A673 (cell line): ENCODE data around the gene FRAS1. TPM values are rescaled to one million over a fixed set of nuclear protein-coding genes. Genes with fewer than 3 reads are reported as not detected.

Experiments used
- BruUV-seq: library from RNA; stranded (reverse); fragments of 400-500 nt; replicated peaks from 2 replicates; lab custom pipeline; 2021; lab: Mats Ljungman, UMichigan
- CTCF ChIA-PET: fragments of 300-600 bp; sonication (Branson Sonifier 250); formaldehyde crosslinking; loops from one replicate; lab custom pipeline; 2022; ENCODE audit warnings: antibody characterized with exemption; lab: Charles Lee
- POLR2A ChIA-PET: fragments of 300-600 bp; sonication (Branson Sonifier 250); formaldehyde crosslinking; loops from one replicate; lab custom pipeline; 2022; ENCODE audit warnings: antibody characterized with exemption; ENCODE audit not compliant: low non-redundant PET; lab: Charles Lee
- DNase-seq: peaks from one replicate; pipeline ENCODE4 v3.0.0-alpha.2; 2015; ENCODE audit warnings: low spot score
- H3K27ac ChIP-seq: fragments of 200-600 bp; sonication (generic); 2 replicates; pipeline ENCODE4 v1.5.1; 2016; ENCODE audit warnings: mixed run types, low read depth, mild to moderate bottlenecking, mixed read lengths, antibody characterized with exemption, low read length; ENCODE audit not compliant: poor library complexity, severe bottlenecking
- H3K27me3 ChIP-seq: fragments of 200-600 bp; sonication (generic); replicated peaks from 2 replicates; pipeline ENCODE4 v1.6.1; 2017; ENCODE audit warnings: mixed run types, low read depth, mild to moderate bottlenecking, mixed read lengths, antibody characterized with exemption, low read length; ENCODE audit not compliant: insufficient read depth, poor library complexity
- H3K36me3 ChIP-seq: fragments of 200-600 bp; sonication (generic); 2 replicates; pipeline ENCODE4 v1.6.1; 2016; ENCODE audit warnings: mixed run types, mild to moderate bottlenecking, mixed read lengths, antibody characterized with exemption, low read length; ENCODE audit not compliant: insufficient read depth, poor library complexity, severe bottlenecking
- H3K4me1 ChIP-seq: fragments of 200-600 bp; sonication (generic); 2 replicates; pipeline ENCODE4 v1.6.1; 2017; ENCODE audit warnings: mixed run types, mild to moderate bottlenecking, mixed read lengths, antibody characterized with exemption, low read length; ENCODE audit not compliant: insufficient read depth, poor library complexity, severe bottlenecking
- H3K4me3 ChIP-seq: fragments of 200-600 bp; sonication (generic); 2 replicates; pipeline ENCODE4 v1.5.1; 2016; ENCODE audit warnings: low read depth, mixed run types, mild to moderate bottlenecking, mixed read lengths, low read length; ENCODE audit not compliant: poor library complexity, severe bottlenecking
- H3K9me3 ChIP-seq: fragments of 200-600 bp; sonication (generic); 2 replicates; pipeline ENCODE4 v1.6.1; 2016; ENCODE audit warnings: mixed run types, low read depth, mild to moderate bottlenecking, mixed read lengths, antibody characterized with exemption, low read length; ENCODE audit not compliant: poor library complexity, severe bottlenecking
- CTCF ChIP-seq: fragments of 300-800, 200-600 bp; sonication (generic); conservative IDR thresholded peaks from 2 replicates; pipeline ENCODE4 v1.5.1; 2017; ENCODE audit warnings: low read depth, mild to moderate bottlenecking, antibody characterized with exemption, low read length, moderate library complexity, mixed read lengths
- EZH2 ChIP-seq: fragments of 200-600 bp; sonication (generic); IDR thresholded peaks from 2 replicates; pipeline ENCODE4 v1.6.1; 2017; ENCODE audit warnings: borderline replicate concordance, low read depth, mild to moderate bottlenecking, mixed read lengths, antibody characterized with exemption, low read length; ENCODE audit not compliant: poor library complexity, severe bottlenecking
- intact Hi-C: fragments of 100-400 bp; cut with micrococcal nuclease; formaldehyde crosslinking; loops from one replicate; pipeline ENCODE4 v1.10.0; 2022; ENCODE audit not compliant: unreplicated experiment
- total RNA-seq: library from RNA; stranded (reverse); gene quantifications from 2 replicates; pipeline ENCODE4 v1.2.3, GENCODE V29; 2021

Gene FRAS1
- total RNA-seq, 1 experiment from 2014 or later = 0.06 TPM

DNA sequence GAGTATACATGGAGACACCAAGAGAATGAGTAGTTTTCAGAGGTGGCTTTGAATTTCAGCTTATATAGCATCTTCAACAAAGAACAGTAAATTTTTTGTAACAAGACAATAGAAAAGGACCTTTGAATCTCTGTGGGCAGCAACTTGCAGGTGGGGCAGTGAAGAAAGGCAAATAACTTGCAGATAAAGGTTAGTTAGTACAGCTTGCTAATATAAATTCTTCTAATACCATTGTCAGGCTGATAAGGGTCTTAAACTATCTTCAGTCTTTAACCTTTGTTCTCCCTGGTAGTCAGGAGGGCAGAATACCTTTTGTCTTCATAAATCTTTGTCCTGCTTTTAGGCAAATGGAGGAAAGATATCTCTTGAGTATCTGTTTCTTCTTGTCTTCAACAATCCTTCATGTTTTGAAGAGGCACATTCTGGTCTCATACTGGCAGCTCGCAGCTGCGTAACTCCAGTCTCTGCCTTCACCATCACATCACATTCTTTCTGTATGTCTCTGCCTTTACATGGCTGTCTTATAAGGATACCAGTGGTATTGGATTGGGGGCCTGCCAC is 510.5 kb downstream of the FRAS1 start:
- CTCF ChIA-PET = no interaction called here

GRCh38 chr4:78568640-78569305 is 511.6 kb downstream of the FRAS1 start:
- no peak for TF ChIP-seq CTCF
- H3K4me3 ChIP-seq = no peak overlapping the region
- ChIA-PET POLR2A (no interaction called here), CTCF (no interaction called here)
- H3K4me1 ChIP-seq = no peaks in the 10 kb centered on the region
- intact Hi-C loops = no loop called here
- H3K36me3 ChIP-seq = no peaks in the 10 kb centered on the region
- no peak overlapping the region for H3K27ac ChIP-seq
- H3K9me3 ChIP-seq = no peaks in the 10 kb centered on the region
- BruUV-seq = no TSS peak
- no peaks in the 10 kb centered on the region for H3K27me3 ChIP-seq
- DNase-seq = no peak

More for the DNA sequence above, 510.5 kb downstream of the FRAS1 start:
- DNase-seq = no peak
- no peaks in the 10 kb centered on the region for H3K4me1 ChIP-seq
- BruUV-seq = no TSS peak
- no peaks in the 10 kb centered on the region for H3K36me3 ChIP-seq
- H3K9me3 ChIP-seq = no peaks in the 10 kb centered on the region
- TF ChIP-seq CTCF = no peak
- no peak for TF ChIP-seq EZH2
- no peaks in the 10 kb centered on the region for H3K27me3 ChIP-seq
- POLR2A ChIA-PET = no interaction called here
- intact Hi-C loops = no loop called here
- H3K4me3 ChIP-seq = no peak overlapping the region
- H3K27ac ChIP-seq = no peak overlapping the region

DNA sequence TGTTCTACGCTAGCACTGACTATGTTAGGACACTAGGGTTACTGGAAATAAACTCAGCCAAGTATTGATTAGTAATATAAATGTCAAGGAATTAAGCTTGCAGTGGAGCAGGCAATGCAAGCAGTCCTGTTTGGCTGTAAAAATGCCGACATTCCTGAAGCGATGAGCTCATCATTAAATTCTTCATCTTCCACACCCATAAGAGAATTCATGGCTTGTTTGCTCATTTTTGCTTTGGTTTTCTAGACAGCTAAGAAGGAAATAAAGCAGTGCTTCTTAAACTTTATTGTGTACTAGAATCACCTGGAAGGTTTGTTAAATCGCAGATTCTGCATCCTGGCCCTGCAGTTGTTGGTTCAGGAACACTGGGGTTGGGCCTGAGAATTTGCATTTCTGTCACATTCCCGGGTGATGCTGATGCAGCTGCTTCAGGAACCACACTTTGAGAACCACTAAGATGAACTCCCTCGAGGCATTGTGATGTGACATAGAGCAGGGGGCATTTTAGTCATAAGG is 512.2 kb downstream of the FRAS1 start:
- intact Hi-C loops = no loop called here
- Histone ChIP-seq H3K4me3 (no peak overlapping the region), H3K27ac (no peak overlapping the region), H3K9me3 (no peaks in the 10 kb centered on the region), H3K27me3 (no peaks in the 10 kb centered on the region), H3K4me1 (no peaks in the 10 kb centered on the region), H3K36me3 (no peaks in the 10 kb centered on the region)
- ChIA-PET POLR2A (no interaction called here), CTCF (no interaction called here)
- TF ChIP-seq EZH2 (no peak), CTCF (no peak)
- BruUV-seq = no TSS peak
- peak; percentile 37 for DNase-seq
